NCI-H2196 treated with DMSO at 0.1 percent for 48 hours (cell line): ENCODE data around the gene CTIF.

Source experiments
- DNase-seq: peaks from one replicate; lab custom pipeline; 2025; ENCODE audit not compliant: unreplicated experiment; lab: John Stamatoyannopoulos, UW

CTIF gene

DNA sequence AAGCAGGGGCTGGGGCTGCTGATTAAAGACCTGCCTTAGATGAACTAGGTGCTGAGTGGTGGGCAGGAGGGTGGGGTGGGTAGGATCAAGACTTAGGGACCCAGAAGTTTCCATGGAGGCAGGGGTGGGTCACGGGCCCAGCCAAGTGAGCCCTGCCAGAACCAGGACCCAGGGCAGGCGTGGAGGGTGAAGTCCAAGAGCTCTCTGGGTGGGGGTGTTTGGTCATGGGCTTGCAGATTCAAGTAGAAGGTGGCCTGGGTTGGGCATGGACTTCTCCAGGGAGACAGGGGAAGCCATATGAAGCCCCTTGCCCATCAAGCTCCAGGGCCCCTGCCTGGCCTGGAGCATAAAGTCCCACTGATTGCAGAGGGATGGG, 243.1 kb downstream of the CTIF start:
- DNase-seq: no peak

DNA sequence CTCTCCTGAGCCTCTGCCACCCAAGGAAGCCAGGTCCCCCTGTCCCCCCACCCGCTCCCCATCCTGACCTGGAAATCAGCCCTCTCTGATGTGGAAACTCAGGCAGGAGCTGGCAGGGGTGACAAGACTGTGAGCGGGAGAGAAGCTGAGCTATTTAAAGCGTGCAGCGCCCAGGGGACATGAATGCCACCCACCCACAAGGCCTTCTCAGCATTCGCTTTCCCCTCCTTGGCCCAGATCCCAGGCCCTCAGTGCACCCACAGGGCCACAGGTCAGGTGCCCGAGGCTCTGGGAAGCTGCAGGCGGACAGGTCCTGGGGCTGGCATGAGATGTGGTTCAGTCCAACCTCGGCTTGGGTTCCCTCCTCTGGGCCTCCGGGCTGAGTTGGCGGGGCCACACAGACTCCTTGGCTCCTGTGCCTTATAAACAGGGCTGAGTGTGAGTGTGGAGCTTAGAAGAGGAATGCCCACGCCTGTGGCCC, 243.6 kb downstream of the CTIF start:
- DNase-seq: no peak

DNA sequence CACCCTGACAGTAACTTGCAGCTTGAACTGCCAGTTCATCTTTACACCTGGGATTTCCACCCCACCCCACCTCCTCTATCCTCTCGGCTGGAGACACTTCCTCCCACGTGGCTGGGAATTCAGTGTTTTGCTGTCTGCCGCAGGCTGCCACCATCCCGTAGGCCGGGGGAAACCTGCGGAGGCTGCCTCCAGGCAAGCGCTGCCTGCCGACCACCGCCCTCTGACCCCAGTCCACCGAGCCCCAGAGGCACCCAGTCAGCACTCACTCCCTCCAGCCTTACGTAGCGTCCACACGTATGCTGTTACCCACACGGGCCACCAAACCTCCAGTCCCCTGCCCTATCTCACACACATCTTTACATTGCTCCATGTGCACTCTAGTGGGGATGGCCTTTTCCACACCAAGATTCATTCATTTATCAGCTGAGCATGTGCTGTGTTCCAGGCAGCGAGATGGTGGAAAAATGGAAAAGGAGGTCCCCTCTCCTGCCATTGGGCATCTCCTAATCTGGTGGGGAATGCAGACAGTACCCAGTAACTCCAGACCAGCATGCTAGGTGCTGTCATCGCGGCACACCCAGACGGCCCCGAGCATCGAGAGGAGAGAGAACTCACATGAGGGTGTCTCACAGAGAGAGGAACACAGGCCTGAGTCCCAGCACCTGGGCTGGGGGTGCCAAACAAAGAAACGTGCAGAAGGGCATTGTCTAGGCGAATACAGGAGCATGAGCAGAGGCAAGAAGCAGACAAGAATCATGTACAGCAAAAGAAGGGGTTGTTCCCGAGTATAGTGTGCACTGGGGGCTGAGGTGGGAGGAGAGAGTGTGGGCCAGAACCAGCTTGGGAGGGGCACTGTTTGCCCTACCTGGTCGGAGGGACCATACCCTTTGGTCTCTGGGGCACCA, 245.0 kb downstream of the CTIF start:
- no peak for DNase-seq

DNA sequence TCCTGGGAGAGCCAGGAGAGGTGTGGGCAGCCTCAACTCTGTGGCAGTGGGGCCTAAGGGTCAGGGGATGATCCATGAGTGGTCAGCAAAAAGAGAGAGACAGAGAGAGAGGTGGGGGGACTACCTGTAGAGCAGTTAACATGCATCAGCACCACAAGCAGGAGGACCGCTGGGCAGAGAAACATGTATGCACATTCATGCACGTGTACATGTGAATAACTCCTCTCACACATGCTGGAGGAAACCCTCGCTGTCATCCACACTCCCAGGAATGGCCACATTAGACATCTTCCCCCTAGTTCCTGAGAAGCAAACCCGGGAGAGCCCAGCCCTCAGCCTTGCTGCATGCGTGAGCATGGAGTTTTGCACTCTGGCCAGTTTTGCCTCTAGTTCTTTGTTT, 245.8 kb downstream of the CTIF start:
- no peak for DNase-seq

DNA sequence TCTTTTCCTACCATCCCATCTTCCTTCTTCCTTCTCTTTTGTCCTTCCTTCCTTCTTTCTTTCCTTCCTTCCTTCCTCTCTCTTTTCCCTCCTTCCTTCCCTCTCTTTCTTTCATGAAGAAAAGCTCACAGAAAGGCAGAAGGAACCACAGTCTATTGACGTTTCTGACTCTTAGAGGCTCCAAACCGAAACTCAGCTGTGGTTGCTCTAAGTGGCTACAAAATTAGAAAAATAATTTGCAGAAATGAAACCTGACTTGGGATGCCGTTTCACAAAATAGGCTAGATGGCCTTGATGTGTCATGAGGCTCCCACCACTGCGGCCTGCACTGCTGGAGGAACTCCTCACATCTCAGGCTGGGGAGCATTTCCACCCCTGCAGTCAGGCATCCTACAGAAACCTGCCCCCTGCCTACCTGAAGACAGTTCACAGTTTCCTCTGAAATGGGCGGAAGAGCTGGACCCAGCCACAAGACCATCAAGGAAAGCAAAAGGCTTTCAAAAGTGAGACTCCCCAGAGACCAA, 246.3 kb downstream of the CTIF start:
- no peak for DNase-seq

DNA sequence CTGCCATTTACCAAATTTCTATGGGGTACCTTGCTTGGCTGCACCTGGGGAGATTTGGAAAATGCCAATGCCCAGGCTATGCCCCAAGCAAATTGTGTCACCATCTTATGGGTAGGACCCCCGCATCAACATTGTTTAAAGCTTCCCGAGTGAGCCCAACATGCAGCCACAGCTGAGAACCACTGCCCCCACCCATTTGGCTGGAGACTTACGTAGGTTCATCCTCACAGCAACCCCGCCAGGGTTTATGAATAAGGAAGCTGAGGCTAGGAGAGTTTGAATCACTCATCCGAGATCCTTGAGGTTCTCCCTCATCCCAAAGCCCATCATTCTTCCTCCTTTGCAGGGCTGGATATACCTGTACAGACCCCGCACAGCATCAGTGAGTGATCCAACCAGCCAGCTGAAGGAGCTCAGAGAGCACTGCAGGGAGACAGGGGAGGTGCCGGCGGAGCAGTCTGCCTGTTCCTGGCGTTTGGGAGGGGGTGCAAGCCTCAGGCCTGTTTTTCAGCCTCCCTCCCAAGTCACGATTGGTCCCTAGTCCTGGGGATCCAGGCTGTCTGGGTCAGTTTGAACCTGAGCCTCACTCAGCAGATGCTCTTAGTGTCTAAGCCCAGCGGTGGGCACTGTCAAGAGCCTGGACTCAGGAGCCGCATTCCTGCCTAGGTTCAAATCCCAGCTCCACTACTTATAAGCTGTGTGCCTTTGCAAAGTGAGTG, 247.1 kb downstream of the CTIF start:
- no peak for DNase-seq

DNA sequence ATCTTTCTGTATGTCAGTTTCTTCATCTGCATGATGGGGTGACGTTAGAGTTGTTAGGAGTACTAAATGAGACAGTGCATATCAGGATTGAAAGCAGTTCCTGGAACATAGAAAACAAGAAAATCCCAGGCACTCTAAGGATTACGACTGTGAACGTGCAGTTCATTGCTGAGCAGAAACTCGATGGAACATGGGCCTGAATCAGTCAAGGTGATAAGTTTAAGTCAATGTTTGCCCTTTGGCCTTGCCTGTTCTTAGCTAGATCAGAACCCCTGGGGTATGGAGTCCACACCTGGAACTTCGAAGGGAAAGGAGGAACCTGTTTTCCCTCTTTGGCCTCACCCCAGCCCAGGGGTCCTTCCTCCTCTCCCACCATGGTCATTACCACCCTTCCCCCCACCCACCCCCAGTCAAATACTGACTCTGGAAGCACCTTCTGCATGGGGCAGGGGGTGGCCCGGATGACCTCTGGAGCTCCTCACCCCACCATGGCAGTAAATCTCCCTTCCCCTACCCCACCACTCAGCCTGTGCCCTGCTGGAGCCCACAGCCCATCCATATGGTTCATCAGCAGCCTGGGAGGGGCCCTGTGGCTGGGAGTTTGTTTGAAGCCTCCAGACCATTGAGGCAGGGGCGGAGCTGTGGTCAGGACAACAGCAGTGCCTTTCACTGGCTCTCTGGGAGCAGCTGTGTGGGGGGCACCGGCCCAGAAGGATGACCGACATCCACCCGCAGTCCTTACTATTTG, 247.8 kb downstream of the CTIF start:
- no peak for DNase-seq

DNA sequence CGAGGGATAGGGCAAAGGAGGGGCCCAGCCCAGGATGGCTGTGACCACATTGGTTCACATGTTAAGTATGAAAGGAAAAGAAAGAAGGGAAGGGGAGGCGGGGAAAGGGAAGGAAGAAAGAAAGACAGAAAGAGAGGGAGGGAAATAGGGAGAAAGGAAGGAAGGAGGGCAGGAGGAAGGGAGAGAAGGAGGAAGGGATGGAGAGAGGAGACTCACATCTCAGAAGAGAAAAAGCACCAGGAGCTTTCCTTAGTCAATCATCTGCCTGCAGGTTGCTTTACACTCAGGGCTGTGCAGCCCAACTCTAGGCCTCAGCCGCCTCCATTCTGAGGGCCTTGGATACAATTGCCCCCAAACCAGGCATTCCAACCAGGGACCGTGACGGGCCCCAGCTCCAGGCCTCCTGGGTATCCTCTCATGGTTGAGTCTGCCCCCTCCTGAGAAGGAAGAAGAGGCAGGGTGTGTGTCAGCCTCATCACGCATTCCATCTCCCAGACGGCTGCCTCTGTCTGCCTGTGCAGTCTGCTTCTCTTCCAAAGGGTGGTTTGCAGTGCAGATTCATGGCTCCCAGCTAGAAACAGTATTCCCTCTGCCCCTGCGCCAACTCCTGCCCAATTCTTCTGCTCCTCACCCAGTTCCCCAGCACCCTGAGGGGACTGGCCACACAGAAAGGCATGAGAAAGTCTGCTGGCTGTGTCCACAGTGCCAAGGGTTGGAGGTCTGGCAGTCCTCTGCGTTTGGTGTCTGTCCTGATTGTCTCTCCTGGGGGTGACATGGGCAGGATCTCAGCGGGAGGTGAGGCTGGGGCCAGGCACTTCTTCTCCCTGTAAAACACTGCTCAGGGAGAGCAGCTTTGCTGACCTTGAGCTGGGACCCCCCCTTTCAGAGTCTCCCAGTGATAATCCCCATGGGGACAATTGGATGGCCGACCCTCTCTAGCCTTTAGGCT, 248.6 kb downstream of the CTIF start:
- DNase-seq: no peak

DNA sequence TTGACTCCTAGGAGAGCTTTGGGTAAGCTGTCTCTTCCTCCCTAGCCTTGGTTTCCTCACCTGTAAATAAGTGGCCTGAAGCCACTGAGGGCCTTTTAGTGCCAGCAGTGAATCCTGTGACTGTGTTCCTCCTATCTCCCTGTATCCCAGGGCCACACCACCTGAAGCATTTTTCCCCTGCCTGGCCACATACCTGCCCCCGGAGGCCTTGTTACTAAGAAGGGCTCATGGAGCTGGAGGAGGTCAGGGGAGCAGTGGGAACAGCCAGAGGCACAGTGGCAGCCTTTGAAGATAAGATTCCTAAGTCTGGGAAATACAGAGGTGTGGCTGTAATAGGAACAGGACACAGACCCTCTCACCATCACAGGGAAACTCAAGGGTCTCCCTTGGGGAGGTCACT, 249.5 kb downstream of the CTIF start:
- no peak for DNase-seq

DNA sequence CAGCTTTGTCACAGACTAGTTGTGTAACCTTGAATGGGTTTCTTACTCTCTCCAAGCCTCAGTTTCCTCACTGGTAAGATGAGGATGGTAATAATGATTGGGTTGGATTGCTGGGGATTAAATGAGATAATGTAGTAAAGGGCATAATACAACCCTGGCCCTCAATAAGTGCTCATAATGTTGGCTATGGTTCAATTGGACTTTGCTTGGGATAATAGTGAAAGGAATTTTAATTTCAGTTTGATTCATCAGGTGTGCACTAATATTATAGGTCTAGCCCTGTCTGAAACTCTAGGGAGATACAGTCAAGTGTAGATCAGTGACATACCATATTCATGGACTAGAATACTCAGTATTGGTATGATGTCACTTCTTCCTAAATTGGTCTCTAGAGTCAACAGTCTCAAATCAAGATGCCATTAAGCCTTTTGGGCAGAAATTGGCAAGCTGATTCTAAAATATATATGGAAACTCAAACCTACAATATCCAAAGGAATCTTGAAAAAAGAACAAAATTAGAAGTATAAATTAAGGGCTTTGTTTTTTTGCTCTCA, 250.5 kb downstream of the CTIF start:
- DNase-seq: no peak

DNA sequence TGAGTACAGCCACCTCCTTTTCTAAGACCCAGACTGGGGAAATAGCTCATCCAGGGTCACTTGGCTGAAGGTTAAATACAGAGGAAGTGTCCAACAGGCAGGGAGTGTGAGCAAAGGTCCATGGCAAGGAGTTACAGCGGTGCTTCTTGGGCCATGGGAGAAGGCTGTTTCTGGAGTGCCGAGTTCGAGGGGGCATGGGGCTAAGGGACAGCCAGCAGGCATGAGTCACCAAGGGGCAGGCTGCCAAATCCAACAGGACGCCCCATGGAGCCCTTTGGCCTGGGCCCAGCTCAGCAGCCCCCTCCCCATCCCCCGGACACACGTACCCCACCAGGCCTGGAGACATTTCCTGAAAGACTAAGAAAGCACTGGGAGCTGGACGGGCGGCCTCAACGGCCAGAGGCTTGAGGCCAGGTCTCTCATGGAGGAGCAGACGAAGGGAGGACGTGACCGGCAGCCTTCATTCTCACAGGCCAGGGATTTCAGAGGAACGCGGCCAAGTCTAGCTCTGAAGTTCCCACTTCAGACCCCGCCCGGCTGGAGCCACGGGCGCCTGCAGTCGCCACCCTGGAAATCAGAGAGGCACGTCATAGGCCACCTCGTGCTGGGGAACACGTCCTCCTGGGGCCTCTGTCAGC, 251.5 kb downstream of the CTIF start:
- no peak for DNase-seq

DNA sequence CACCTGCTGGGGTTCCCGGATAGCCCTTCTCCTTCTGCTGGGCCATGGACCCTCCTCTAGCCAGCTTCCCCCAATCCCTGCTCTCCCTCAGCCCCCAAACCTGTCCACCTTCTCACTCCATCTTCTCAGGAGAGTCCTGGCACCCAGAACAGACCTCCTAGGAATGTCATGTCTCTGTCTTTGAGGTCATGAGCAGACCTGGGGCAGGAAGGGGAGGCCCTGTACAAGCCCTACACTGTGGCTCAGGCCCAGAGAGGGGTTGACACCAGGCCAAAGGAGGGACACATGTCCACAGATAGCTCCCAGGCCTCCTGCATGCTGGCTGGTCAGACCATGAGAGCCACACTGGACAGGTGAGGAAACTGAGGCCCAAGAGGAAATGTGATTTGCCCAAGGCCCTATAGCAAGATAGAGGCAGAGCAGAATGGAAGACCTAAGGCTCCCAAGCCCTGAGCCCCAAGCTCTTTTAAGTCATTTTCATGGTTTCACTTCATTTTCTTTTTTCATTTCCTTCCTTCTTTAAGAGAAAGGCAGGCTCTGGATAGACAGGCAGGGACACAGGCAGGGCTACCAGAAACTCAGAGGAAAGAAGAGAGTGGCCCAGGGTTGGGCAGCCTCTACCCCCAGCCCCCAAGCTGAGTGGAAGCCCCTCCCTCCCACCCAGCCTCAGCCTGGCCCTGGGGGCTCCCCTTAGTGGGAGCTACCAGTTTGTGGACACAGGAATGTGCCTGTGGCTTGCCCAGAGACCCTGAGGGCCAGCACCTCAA, 252.2 kb downstream of the CTIF start:
- no peak for DNase-seq

DNA sequence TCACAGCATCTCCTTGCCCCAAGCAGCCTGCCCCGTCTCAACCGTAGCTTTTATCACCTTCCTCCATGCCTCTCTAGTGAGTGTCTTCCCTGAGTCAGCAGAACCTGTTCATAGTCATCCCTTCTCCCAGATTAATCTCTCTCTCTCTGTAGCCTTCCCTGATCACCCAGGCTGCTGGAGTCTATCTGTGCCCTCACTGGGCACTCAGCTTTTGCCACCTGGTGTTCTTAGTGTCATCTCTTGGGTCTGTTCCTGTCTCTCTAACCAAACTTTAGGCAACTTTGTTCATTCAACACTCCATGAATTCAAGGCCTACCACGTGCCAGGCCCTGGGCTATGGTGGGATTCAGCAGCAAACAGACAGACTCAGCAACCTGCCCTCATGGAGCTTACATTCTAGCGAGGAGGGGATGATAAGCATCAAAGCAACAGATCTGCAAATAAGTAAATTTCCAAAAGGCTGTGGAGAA, 252.8 kb downstream of the CTIF start:
- no peak for DNase-seq

DNA sequence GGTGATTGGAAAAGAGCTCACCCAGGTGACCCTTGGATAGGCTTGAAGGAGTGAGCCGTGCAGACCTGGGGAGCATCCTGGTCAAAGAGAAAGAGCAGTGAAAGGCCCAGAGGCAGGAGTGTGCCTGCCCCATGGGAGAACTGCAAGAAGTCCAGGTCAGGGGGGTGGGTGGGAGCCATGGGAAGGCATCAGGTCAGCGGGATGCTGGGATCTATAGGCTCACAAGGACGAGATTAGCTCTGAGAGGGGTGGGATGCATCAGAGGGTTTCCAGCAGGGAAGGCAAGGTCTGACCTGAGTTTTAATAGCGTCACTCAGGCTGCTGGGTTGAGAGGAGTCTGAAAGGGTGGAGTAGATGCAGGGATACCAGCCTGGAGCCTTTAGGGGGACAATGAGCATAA, 253.3 kb downstream of the CTIF start:
- no peak for DNase-seq

DNA sequence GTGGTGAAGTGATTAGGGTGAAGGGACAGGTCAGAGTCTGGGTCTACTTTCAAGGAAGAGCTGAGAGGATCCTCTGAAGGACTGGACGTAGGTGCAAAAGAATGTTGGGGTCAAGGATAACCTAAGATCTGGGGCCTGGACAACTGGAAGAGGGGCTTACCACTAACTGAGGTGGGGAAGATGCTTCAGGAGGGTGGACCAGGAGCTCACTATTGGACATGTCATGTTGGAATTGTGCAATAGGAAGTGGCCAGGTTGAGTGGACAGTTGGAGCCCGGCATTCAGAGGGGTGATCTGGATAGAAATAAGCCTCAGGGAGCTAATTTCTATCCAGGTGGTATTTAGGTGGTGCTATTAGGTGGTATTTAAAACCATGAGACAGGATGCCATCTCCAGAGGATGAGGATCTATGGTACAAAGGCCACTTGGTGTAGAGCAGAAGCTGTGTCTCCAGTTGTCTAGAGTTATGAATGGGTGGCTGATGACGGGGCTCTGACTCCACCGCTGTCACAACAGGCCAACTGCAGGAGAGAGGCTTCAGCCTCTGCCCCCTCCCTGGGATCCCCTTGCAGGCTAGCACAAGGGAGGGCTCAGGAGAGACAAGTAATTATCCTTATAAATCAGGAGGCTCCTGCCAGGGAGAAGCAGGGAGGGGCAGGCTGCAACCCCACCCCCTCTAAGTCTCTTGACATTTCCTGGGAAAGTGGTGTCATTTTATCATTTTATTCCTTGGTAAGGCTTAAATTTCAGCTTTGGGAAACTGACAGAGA, 254.0 kb downstream of the CTIF start:
- no peak for DNase-seq

DNA sequence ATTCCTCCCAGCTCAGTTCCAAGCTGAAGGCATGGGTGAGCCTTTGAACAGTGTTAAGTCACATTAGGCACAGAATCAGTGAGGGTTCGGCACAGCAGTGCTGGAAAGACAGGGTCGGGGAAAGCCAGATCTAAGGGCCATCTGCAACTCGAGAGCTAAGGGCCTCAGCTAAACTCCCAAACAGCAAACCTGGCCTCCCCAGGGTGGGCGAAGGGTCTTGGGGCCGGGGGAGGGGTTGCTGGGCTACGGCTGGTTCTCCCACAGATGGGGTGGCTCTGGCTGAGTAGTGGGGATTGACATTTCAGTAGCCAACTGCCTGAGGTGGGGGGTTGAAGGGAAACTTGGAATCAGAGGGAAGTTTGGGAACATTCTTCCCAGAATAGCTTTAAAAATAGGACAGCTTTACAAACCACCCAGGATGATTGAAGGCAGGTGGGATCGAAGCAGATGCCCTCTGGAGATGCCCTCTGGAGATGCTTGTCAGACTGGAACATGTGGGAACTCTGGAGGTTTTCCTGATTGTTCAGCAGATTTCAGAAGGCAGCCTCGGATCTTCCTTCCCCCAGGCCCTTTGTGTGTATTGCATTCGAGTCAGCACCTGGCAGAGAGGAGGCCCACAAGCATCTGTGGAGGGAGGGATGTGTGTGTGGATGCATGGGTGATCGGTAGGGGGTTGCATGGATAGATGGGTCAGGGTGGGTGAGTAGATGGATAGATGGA, 255.6 kb downstream of the CTIF start:
- no peak for DNase-seq

DNA sequence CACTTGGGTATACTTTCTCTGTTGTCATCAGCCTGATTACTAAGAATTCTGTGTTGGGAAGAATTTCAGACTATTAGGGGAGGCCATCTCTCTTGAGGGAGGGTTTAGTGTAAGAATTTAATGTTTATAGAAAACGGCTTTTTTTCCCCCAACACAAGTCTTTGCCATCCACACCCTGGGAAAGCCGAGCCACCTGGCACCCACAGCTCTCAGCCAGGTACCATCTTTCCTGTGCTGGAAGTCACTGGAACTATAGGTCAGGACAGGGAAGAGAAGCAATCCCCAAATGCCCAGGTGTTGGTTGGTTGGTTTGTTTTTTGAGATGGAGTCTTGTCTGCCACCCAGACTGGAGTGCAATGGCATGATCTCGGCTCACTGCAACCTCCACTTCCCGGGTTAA, 256.9 kb downstream of the CTIF start:
- DNase-seq: no peak
